ENCODE results near the gene ARID1A. TPM values are rescaled to one million over a fixed set of nuclear protein-coding genes. Genes with fewer than 3 reads are reported as not detected.
A peak's percentile ranks its signal among the peaks of the same experiment; 100 is the strongest.

The ARID1A gene
- total and polyA plus RNA-seq, 2 donors from 2014 or later, result 9.9 to 71.7 TPM

DNA sequence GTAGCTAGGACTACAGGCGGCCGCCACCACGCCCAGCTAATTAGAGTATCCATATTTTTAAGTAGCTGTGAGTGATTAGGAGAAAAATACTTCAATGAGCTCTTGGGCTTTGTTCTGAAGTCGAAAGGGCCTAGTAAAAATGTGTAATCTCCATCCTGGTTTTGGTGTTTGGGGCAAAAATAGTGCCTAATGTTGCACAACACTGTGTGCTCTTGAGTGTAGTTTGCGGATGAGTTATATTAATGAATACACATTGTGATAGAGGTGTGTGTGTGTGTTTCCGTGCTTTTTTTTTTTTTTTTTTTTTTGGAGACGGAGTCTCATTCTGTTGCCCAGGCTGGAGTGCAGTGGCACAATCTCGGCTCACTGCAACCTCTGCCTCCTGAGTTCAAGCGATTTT lies 6.3 kb upstream of the ARID1A start:
- FAIRE-seq (no peak), DNase-seq (no peak)
- TF ChIP-seq, protein P1, sequence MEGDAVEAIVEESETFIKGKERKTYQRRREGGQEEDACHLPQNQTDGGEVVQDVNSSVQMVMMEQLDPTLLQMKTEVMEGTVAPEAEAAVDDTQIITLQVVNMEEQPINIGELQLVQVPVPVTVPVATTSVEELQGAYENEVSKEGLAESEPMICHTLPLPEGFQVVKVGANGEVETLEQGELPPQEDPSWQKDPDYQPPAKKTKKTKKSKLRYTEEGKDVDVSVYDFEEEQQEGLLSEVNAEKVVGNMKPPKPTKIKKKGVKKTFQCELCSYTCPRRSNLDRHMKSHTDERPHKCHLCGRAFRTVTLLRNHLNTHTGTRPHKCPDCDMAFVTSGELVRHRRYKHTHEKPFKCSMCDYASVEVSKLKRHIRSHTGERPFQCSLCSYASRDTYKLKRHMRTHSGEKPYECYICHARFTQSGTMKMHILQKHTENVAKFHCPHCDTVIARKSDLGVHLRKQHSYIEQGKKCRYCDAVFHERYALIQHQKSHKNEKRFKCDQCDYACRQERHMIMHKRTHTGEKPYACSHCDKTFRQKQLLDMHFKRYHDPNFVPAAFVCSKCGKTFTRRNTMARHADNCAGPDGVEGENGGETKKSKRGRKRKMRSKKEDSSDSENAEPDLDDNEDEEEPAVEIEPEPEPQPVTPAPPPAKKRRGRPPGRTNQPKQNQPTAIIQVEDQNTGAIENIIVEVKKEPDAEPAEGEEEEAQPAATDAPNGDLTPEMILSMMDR (IDR thresholded peaks at IDR 0.05; ENCODE audit: borderline replicate concordance, extremely low read depth, insufficient read depth), result no peak
- intact Hi-C loops (cut with DNase I), result no loop called here
- Histone ChIP-seq H3K36me3 (ENCODE audit: control insufficient read depth in 2 of 3, insufficient read depth in 3 of 3, low read length in 3 of 3) (no peaks in the 10 kb centered on the region), H3K4me1 (ENCODE audit: control insufficient read depth in 2 of 3, insufficient read depth in 2 of 3, low read depth in 1 of 3, low read length in 3 of 3) (peaks cover 0 to 16% (median 16%) of the 10 kb centered on the region in 3 donors), H3K4me3 (ENCODE audit: low read length in 3 of 3) (no peak overlapping the region), H3K9me3 (ENCODE audit: control insufficient read depth in 2 of 3, insufficient read depth in 1 of 3, low read length in 3 of 3) (no peaks in the 10 kb centered on the region), H3K27ac (ENCODE audit: low read depth in 2 of 2, low read length in 2 of 2) (no peak overlapping the region), H3K9ac (ENCODE audit: low read length in 3 of 3) (no peak overlapping the region), H3K27me3 (ENCODE audit: control insufficient read depth, insufficient read depth, low read length) (no peaks in the 10 kb centered on the region)

GRCh38 chr1:26690157-26690556 lies 5.7 kb upstream of the ARID1A start:
- Histone ChIP-seq H3K9ac (ENCODE audit: low read length in 3 of 3) (no peak overlapping the region), H3K27me3 (ENCODE audit: control insufficient read depth, insufficient read depth, low read length) (no peaks in the 10 kb centered on the region), H3K4me3 (ENCODE audit: low read length in 3 of 3) (no peak overlapping the region), H3K9me3 (ENCODE audit: control insufficient read depth in 2 of 3, insufficient read depth in 1 of 3, low read length in 3 of 3) (no peaks in the 10 kb centered on the region), H3K27ac (ENCODE audit: low read depth in 2 of 2, low read length in 2 of 2) (no peak overlapping the region), H3K4me1 (ENCODE audit: control insufficient read depth in 2 of 3, insufficient read depth in 2 of 3, low read depth in 1 of 3, low read length in 3 of 3) (peaks cover 0 to 22% (median 22%) of the 10 kb centered on the region in 3 donors), H3K36me3 (ENCODE audit: control insufficient read depth in 2 of 3, insufficient read depth in 3 of 3, low read length in 3 of 3) (no peaks in the 10 kb centered on the region)
- FAIRE-seq, result no peak
- intact Hi-C loops (cut with DNase I), result no loop called here
- TF ChIP-seq, protein P1 (IDR thresholded peaks at IDR 0.05; ENCODE audit: borderline replicate concordance, extremely low read depth, insufficient read depth), result no peak
- no peak for DNase-seq

DNA sequence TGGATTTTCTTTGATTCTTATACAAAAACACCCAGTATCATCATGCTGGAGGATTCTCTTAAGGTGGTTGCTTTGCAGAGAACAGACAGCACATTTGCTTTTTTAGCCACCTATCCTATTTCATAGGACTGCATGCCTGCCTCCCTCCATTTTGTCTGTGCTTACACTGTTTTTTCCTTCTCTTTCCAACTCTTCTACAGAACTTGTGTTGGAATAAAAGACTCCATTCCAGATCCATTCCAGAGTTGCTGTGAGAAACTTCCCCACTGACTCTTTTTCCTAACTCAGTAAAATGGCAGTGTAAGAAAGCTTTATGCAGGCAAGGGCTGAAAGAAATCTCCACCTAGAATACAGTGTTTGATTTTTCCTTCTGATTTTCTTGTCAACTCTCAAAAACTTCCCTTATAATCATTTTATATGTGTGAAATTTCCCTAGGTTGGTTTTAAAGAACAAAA lies 5.2 kb upstream of the ARID1A start:
- no peak overlapping the region for H3K9ac ChIP-seq (ENCODE audit: low read length in 3 of 3)
- peaks cover 0 to 22% (median 22%) of the 10 kb centered on the region in 3 donors for H3K4me1 ChIP-seq (ENCODE audit: control insufficient read depth in 2 of 3, insufficient read depth in 2 of 3, low read depth in 1 of 3, low read length in 3 of 3)
- no peak for FAIRE-seq
- TF ChIP-seq, protein P1 (IDR thresholded peaks at IDR 0.05; ENCODE audit: borderline replicate concordance, extremely low read depth, insufficient read depth), result no peak
- DNase-seq, result peak in 2 of 5 donors; percentile 76 to 77
- intact Hi-C loops (cut with DNase I), result no loop called here
- H3K27ac ChIP-seq (ENCODE audit: low read depth in 2 of 2, low read length in 2 of 2), result no peak overlapping the region
- H3K9me3 ChIP-seq (ENCODE audit: control insufficient read depth in 2 of 3, insufficient read depth in 1 of 3, low read length in 3 of 3), result no peaks in the 10 kb centered on the region
- no peaks in the 10 kb centered on the region for H3K36me3 ChIP-seq (ENCODE audit: control insufficient read depth in 2 of 3, insufficient read depth in 3 of 3, low read length in 3 of 3)
- no peaks in the 10 kb centered on the region for H3K27me3 ChIP-seq (ENCODE audit: control insufficient read depth, insufficient read depth, low read length)
- H3K4me3 ChIP-seq (ENCODE audit: low read length in 3 of 3), result no peak overlapping the region
